ENCODE measurements around the gene PNRC2.
"Not testable (repeated sequence)": the region's sequence is repeated elsewhere in the genome, so short reads cannot be mapped to it uniquely, and the experiment has no call there.

PNRC2 gene

GRCh38 chr1:23953020-23953419 is 6.6 kb upstream of the PNRC2 start:
- DNase-seq = no peak

DNA sequence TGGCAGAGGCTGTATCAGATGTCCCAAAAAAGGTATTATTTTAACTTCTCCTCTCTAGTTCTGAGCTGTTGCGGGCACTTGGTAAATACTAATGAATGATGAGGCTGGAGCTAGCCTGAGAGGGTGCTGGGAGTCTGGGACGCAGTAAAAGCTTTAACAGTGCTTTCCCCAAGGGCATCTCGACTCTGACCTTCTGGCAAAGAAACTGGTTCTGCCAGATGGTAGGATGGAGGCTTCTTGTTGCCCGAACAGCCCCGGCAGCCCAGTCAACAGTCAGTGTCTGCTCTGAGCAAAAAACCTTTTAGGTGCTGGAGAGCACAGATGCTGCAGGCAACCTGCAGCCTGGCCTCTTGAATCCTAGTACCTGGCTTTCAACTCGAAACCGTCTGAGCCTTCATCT is 2.5 kb upstream of the PNRC2 start:
- no peak for DNase-seq

DNA sequence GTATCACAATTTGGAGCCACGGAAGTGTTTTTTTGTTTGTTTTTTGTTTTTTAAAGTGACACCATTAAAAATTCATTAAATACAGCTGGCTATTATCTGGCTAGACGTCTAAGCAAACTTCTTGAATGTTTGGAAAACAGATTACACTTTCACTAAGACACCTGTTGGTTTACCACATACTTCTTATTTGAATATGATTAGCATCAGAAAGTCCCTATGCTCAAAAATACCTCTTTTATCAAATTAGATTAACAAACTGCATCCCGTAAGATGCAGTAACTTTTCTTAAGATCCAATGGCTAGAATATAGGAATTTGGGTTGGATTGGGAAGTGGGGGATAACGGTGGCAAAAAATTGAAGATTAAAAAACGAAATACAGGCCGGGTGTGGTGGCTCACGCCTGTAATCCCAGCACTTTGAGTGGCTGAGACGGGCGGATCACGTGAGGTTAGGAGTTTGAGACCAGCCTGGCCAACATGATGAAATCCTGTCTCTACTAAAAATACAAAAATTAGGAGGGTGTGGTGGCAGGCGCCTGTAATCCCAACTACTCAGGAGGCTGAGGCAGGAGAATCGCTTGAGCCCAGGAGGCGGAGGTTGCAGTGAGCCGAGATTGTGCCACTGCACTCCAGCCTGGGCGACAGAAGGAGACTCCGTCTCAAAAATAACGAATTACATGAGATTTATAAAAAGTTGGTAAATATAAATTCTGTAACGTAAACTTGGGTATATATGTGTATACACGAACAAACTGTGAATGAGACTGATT is 1.4 kb upstream of the PNRC2 start:
- DNase-seq = not testable (repeated sequence)

- peak; percentile 91 for DNase-seq
Observed at GRCh38 chr1:23958810-23959460, 693 bp upstream of the PNRC2 start.

GRCh38 chr1:23960291-23961020 is 828 bp downstream of the PNRC2 start:
- peak; percentile 23 for DNase-seq

DNA sequence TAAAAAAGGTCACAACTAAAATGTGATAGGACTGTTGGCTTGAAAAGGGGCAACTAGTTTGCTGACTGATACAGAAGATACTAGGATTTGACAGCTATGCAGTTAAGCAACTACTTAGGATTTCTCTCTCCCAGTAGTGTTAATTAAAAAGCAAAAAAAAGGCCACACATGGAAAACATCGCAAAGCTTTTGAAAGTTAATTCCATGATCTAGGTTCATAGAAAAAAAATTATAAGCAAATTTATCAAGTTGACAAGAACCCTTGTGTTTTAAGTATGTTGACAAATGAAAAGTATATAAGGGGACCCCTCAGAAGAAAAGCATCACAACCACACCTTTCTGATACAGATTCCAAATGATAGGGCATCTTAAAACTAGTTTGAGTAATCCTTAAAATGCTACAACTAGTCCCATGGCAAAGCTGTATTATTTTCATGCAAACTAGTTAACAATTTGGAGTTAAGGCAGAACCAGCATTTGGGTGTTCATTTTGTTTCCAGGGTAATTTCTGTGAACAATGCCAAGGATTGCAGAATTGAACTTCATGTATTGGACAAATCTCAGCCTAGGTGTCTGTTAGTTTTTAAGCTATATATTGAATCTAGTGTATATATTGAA is 4.1 kb downstream of the PNRC2 start:
- no peak for DNase-seq

GRCh38 chr1:23964235-23964668 is 4.6 kb downstream of the PNRC2 start:
- no peak for DNase-seq

- DNase-seq = no peak
Observed at GRCh38 chr1:23964790-23965740, 5.4 kb downstream of the PNRC2 start.

DNA sequence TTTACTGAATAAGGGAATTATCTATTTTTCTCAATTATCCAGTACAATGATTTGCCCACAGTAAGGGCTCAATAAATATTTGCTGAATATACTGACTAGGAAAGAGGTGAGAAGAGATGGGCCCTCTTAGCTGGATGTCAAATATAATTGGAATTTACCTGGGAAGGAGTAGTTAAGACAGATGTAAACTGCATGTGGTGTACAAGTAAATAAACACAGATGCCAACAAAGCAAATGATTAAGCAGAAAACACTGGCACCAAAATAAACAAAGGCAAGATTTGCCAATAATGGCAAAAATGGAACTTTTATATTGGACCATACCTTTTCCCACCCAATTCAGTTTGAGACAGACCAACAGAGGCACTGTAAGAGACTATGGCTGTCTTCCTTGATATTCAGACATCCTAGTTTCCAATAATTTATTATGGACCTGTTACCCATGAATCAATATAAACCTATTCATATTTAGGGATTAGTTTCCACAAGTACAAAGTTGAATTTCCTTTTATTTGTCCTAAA is 7.4 kb downstream of the PNRC2 start:
- DNase-seq = no peak

DNA sequence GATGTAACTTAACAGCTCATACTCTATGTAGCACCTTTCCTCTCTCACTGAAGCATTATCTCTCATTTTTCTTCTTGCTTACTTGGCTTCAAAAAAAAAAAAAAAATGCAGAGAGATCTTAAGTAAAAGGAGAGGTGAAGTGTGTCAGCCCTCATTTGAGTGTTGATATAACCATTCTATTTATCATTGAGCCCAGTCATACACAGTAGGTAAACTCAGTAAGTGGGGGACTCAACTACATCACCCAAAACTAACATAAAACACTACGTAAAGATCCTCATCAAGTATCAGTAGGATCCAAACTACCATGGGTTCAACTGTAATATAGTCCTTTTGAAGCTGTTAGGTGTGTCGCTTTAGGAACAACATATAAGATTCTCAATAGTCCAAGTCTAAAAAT is 8.2 kb downstream of the PNRC2 start:
- no peak for DNase-seq

GRCh38 chr1:23977187-23977853 is 17.7 kb downstream of the PNRC2 start:
- no peak for DNase-seq

DNA sequence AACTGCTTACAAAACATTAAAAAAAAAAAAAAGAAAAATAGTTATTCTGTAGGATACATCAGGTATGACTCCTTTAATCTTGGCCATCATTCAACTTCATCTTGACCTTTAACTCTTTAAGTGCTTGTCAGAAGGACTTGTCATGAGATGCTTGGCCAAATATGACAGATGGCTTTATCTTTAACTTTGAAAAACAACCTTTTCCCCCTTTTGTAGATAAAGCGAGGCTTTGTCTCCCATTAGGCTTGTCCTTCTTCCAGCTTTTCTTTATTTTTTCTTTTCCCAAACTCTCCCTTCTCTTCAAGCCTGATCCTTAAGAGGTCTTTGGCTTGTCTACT is 18.2 kb downstream of the PNRC2 start:
- DNase-seq = no peak

- no peak for DNase-seq
Observed at GRCh38 chr1:23978805-23979204, 19.2 kb downstream of the PNRC2 start.

GRCh38 chr1:23979387-23979880 is 19.8 kb downstream of the PNRC2 start:
- no peak for DNase-seq

- peak; percentile 99 for DNase-seq
Observed at GRCh38 chr1:23979881-23980727, 20.5 kb downstream of the PNRC2 start, which contains the start of gene SRSF10. Gene SRSF10, minus strand, starts transcription at chr1:23980327. Its CDS starts 72 bp downstream, at chr1:23980255.

DNA sequence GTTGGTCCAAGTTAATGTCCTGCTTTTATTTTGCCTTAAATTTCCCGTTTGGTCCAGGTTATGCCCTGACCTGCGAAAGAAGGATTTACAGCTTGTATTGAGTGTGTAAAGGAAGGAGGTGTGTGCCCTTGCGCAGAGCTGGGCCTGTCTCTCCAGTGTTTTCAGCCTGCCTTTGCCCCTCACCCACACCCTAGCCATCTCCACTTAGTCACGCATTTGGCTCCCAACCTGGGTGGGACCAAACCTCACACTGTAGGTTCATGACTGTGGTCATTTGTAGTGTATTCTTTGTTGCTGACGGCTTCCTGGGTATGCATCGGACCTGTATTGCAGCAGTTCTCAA is 21.1 kb downstream of the PNRC2 start:
- peak; percentile 45 for DNase-seq

DNA sequence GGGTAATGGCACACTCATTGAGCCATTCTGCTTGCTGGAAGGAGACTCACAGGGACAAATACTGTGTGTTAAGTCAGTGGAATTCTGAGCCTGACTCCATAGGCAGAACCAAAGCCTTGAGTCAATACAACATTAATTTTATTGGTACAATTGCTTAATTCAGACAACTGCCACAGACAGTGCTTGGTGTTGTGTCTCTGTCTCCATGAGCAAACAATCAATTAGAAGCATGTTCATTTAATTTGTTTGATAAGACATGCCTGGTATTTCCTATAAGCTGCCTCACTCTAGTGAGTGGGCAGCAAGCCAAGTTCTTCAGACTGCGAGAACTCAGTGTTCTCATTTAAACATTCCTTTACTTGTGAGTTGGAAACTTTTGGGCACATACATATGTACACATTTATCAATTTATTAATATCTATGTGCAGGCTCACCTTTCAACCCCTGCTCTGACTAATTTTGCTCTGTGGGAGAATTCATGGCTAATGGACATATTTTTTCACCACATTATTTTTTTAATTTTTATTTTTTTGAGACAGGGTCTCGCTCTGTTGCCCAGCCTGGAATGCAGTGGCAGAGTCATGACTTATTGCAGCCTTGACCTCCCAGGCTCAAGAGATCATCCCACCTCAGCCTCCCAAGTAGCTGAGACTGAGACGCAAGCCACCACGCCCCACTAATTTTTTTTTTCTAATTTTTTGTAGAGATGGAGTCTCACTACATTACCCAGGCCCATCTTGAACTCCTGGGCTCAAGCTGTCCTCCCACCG is 25.0 kb downstream of the PNRC2 start:
- DNase-seq = peak; percentile 75

GRCh38 chr1:23987038-23987437 is 27.4 kb downstream of the PNRC2 start:
- not testable (repeated sequence) for DNase-seq

GRCh38 chr1:23989263-23989662 is 29.6 kb downstream of the PNRC2 start:
- no peak for DNase-seq
